OCI-M2 (cell line): ENCODE data around the gene IFI44L.

Source experiments
- DNase-seq: peaks from one replicate; lab custom pipeline; 2025; ENCODE audit not compliant: unreplicated experiment; lab: John Stamatoyannopoulos, UW

IFI44L gene

DNA sequence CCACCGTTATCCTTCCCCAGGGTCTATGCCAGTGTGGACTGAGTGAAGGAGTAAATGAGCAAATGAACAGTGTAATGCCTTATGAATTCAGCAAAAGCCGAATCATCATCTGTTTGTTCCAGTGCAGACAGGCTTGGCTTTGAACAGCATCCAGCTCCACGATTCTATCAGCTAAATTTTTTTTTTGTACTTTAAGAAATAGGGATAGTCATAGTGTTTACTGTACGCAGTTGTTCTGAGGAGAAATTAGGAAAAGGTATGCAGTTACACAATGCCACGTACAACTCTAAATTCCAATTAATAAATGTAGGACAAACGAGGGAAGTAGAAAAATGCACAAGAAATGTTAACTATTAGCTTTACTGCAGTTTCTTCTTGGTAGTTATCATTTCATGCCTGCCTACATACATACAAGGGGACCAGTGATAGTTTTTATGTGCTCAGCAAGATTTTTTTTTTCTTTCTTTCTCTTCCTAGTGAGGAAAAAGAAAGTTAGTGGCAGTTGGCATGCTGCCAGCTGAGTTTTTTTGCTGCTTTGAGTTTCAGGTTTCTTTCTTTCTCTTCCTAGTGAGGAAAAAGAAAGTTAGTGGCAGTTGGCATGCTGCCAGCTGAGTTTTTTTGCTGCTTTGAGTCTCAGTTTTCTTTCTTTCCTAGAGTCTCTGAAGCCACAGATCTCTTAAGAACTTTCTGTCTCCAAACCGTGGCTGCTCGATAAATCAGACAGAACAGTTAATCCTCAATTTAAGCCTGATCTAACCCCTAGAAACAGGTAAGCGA is at the start of gene IFI44L:
TSS of gene IFI44L (plus strand) at position 646 of the 777 bp plus-strand sequence. CDS start 7,468 bp downstream, outside the sequence.
- DNase-seq = no peak

DNA sequence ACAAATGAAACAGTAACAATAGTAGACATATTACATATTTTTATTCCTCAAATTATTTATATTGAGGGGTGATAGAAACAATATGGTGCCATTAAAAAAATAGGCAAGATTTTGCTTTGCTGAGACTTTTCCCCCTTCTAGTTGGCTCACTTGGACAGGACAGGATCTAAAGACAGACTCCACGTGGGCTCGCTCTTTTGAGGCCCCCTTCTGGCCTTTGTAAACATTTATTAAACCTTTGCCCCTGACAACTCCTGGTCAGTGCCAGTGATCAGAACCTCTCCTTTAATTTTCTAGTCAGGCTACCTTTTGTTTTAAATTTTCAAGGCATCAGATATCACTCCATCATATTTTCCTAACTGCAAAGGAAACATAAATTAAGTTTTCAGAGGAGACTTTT is 49.7 kb upstream of the IFI44L start:
- no peak for DNase-seq

DNA sequence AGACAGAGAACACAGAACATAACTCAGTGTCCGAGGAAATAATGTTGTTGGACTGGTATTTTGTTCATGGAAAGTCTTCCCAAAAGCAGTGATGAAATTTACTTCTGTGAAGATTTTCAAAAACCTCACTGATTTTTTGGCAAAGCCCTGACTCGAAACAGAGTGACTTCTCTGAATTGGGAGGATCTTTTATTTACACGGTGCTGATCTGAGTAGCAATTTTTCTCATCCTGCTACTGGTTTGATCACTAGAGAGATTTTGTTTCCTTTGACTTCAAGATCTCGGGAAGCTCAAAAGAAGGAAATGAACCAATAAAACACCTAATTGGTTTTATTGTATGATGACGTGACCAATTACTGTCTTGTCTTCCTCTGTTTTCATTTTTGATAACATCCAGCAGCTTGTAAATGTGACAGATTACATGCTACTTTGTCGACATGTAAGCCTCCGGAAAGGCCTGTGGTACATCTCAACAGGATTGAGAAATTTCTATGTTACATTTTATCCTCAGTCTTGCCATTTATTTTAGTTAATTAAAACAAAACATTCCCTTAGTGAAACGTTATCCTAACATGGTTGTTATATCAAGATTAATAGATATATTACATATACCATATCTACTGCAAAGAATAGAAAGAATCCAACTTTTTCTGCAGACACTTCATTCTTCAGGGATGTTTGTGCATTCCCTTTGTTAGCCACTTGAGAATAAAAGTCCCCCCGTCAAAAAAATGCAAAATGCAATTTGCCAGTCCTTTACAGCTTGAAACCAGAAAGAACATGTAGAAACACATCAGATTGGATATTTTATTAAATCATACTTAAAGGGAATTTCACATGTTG is 42.8 kb upstream of the IFI44L start:
- DNase-seq = no peak

DNA sequence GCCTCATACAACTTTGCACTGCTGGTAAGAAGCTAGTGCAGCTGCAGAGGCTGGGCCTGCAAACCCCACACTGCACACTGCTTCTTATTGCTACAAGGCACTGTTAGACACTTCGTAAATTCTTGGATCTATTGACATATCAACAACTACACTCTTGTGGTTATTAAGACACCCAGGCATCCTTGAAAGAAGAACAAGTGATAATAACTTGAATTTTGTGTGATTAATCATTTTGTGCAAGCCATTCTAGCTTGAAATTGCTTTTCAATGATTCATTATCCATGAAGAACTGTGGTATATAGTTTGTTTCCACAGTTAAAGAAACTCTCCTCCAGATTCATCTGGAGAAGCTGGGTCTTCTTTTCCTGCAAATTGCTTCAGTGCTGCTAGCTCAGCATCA is 33.7 kb upstream of the IFI44L start:
- DNase-seq = no peak

DNA sequence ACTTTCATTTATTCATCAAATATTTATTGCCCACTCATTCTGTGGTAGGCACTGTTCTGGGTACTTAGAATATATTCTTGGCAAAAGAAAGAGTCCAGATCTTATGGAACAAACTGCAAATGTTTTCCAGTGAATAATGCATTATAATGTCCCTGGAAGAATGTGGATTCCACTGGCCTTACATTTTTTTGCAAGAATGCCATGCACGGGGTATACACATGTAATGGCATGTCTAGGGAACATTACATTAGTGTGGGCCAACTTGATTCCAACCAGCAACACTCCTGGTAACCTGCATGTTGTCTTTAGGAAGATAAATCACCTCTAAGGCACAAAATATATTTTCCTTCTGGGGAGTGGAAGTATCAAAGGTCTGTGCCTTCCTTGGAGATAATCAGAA is 33.0 kb upstream of the IFI44L start:
- no peak for DNase-seq

DNA sequence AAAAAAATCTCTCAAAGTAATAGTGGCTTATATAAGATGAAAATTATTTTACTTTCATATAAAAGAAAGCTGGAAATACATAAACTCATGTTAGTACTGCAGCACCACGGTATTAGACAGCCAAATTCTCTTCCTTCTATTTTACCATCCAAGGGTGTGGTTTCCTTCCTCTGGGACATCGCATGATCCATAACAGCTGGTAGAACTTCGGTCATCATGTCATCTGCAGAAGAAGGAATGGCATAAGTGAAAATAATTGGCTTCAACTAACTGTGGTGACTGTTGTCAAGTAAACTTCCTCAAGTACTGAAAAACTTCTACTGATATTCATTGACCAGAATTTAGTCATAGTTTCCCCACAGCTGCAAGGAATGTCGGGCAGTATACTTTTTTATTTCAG is 28.3 kb upstream of the IFI44L start:
- no peak for DNase-seq

DNA sequence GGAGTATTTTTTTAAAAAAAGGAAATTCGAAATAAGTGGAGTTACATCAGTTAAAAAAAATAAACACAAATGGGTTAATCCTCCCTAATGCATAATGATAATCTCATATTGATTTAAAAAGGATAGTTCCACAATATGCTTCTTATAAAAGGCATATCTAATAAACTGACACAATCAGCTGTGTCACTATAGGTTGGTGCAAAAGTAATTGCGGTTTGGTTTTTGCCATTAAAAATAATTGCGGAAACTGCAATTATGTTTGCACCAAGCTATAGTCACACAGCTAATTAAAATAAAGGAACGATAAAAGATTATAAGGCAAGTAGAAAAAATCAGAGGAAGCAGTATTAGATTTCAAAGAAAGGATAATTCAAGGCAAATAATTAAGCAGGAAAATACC is 21.0 kb upstream of the IFI44L start:
- DNase-seq = no peak

DNA sequence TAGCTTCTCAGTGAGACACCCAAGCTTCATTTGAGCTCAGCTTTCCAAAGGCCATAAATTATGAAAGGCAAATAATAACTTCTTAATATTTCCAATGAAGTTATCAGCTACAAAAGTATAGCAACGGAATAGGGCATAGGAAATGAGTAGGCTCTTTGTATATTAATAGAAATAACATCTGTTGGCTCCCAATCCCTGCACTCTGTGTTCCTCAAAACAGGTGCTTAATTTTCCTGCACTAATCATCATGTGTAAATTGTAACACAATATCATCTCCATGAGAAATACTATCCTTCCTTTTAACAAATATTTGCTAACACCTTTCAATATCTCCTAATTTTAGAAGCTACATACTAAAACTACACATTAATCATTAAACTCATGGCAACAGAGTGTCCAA is 19.2 kb upstream of the IFI44L start:
- DNase-seq = no peak

DNA sequence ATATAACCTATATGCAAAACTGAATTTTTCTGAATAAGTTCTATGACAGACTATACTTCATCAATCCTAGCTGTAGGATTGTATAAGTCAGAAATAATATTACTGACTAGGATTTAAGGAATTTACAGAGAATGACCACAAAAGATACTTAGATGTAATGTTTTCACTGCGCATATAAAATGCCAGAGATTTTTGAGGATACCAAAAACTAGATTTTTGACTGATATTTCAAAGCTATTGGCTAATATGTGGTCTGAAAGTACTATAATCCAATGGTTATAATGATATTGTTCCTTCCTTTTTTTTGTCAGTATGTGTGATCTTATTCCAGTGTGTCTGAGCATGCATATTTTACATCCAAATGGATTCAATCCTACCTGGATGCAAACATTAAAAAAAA is 17.0 kb upstream of the IFI44L start:
- DNase-seq = no peak

DNA sequence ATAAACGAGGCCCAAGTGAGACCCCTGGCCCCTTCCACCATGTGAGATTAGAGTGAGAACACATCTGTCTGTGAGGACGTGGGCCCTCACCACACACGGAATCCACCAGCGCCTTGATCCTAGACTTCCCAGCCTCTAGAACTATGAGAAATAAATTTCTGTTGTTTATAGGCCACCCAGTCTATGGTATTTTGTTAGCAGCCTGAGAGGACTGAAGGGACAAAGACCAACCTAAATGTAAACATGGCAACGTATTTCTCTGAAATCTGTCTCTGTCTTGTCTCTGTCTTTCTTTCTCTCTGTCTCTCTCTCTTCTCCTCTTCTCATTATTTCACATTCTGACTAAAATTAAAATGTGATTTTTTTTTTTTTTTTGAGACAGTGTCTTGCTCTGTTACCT is 15.6 kb upstream of the IFI44L start:
- no peak for DNase-seq

DNA sequence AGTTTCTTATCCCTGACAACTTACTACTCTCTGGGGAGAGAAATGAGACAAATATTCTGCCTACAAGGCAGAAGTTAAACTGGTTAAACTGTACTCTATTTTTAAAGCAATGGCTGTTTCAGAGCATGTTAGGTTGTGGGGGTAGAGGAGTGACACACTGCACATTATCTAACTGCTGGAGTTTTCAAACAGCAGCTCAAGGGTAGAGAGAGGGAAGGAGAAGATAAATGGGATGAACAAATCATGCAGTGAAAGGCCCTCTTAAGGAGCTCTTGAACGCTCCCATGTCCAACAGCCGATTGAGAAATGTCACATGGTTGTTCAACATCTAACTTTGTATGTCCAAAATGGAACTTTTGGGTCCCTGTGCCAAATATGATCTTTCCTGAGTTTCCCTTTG is 14.0 kb upstream of the IFI44L start:
- no peak for DNase-seq

DNA sequence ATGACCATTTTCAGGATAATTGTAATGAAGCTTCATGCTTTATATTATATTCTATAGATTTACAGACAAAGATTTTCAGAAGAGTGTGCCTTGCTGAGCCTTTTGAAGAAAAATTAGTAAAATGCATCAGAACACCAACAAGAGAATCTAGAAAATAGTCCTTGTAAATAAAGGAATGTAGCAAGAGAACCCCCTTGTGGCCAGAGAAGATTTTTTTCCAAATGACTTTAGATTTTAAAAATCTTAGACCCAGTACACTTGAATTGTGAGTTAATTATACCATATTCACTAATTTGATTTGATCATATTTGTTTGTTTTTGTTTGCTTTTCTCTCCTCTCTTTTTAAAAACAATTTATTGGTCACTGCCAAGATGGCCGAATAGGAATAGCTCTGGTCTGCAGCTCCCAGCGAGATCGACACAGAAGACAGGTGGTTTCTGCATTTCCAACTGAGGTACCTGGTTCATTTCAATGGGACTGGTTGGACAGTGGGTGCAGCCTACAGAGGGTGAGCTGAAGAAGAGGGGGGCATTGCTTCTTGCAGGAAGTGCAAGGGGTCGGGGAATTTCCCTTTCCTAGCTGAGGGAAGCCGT is 12.8 kb upstream of the IFI44L start:
- no peak for DNase-seq

DNA sequence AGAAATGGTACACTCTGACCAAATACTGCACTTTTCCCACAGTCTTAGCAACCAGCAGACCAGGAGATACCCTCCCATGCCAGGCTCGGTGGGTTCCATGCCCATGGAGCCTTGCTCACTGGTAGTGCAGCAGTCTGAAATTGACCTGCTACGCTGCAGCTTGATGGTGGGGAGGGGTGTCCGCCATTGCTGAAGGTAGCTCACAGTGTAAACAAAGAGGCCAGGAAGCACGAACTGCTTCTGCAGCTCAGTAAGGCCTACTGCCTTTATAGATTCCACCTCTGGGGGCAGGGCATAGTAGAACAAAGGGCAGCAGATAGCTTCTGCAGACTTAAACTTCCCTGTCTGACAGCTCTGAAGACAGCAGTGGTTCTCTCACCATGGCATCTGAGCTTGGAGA is 12.3 kb upstream of the IFI44L start:
- DNase-seq = no peak

DNA sequence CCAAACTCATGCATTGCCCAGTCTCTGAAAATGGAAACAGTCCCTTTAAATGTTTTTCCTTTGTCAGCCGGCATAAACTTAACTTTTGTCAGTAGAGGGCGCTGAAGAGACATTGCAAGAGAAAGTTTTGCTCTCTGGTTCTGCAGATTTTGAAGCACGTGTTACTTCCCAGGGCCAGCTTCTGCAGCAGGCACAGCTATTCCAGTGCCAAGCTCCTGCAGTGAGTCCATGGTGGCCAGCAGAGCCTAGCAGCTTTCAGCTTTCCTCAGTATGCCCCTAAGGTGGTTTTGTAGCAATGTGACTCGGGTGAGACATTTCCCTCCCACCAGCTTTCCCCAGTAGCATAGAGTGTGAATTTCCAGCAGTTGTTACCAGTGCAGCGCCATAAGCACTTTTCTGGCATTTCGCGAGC is 2.6 kb upstream of the IFI44L start:
- DNase-seq = no peak

DNA sequence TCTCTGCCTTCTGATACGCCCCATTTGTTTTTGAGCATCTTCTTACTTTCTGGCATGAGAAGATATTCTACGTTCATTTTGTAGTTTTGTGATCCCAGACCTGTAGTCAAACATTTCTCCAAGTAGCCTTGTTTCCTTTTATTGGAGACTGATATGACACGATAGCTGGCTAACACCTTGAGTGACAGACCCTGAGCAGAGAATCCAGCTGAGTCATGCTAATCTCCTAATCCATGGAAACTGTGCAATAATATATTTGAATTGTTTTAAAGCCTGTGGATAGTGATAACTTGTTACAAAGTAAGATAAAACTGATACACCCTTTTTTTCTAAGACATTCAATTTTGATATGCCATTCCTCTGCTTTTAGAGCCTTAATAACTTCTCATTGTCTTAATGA is 1.2 kb upstream of the IFI44L start:
- DNase-seq = no peak

DNA sequence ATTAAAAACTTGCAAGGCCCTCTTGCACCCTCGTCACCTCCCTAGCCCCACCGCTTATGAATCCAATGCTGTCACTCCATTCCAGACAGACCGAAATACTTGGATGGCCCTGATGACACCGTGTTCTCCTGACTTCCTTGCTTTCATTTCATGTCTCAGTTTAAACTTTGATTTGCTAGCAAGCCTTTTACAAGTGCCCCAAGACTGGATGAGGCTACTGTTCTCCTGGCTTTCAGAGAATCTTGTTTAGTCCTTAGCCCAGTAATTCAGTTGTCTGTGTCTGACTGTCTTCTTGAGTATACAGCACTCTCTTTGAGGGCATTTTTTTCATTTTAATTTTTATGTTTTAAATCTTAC is 824 bp upstream of the IFI44L start:
- no peak for DNase-seq

DNA sequence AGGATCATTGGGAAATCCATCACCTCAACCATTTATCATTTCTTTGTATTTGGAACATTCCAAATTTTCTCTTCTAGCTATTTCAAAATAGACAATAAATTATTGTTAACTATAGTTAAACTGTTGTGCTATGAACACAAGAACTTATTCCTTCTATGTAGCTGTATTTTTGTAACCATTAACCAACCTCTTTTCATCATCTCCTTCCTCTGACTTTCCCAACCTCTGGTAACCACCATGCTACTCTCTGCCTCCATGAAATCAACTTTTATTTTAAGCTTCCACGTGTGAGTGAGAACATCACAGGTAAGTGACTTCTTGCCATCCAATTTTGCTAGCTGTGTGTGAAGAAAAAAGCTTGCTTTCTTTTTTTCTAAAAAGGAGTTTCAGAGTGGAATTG is 418 bp downstream of the IFI44L start:
- no peak for DNase-seq

DNA sequence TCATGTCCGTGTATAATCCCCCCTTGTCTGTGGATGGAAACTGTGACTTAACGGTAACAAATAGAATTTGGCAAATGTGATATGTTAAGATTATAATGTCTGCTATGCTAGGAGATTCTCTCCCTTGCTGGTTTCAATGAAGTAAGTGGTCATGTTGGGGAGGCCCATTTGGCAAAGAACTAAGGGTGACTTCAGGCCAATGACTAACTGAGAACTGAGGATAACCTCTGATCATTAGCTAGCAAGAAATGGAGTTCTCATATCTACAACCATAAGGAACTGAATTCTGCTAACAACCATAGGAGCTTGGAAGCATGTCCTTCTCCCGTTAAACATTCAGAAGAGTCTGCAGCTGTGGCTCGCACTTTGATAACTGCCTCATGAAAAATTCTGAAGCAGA is 2.3 kb downstream of the IFI44L start:
- no peak for DNase-seq

DNA sequence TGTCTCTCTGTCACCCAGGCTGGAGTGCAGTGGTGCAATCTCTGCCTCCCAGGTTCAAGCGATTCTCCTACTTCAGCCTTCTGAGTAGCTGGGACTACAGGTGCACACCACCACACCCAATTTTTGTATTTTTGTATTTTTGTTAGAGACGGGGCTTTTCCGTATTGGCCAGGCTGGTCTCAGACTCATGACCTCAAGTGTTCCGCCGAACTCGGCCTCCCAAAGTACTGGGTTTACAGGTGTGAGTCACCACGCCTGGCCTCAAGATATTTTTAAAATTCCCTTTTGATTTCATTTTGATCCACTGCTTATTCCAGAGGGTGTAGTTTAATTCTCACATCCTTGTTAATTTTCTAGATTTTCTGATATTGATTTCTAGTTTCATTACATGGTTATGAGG is 3.8 kb downstream of the IFI44L start:
- no peak for DNase-seq

DNA sequence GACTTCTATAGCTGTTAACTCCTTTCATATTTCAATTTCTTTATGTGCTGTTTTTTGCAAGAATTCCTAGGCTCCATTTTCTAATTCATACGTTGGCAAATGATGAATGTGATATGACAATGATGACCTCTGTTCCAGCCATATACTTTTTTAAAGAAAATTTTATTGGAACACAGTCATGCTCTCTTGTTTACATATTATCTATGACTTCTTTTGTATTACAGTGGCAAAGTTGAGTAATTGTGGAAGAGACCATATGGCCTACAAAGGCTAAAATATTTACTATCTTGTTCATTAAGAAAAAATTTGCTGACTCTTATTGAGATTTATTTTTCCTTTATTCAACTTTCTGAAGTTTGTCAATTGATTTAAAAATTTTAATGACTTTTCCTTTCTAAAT is 7.1 kb downstream of the IFI44L start:
- no peak for DNase-seq

DNA sequence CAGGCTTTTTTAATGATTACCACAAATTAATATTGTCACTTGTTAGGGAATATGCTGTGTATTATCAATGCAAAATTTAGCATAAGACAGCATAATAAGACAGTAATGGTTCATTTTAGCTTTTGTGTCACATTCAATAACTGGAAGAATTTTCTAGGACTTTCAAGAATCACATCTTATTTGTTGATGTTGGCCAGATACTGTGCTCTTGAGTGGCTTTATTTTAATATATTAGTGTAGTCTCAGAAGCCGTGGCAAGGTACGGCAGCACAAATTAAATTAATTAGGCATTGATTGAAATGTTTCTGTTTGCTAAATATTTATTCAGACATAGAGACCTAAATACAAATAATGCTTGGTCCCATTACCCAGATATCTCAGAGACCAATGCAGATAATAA is 10.4 kb downstream of the IFI44L start:
- no peak for DNase-seq

DNA sequence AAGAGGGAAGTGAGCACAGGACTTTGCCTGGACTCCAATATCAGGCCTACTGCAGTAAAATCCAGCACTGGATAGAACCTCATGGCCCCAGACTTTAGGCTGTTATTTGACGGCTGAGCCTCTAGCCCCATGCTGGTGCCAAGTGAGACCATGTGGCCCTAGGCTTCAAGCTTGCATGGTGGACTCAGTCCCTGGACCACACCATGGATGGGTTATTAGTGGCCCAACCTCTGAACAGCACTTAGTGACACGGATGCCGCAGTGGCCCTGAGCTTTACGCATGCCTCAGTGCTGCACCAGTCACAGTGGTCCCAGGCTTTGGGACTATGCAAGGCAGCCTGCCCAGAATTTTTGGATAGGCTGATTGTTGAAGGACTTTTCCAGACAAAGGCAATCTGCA is 13.0 kb downstream of the IFI44L start:
- DNase-seq = no peak
